K562 (cell line): ENCODE results near the gene COMP. TPM values are rescaled to one million over a fixed set of nuclear protein-coding genes. Genes with fewer than 3 reads are reported as not detected.

Experiments used
- ARID1B ChIP-seq: fragments of 450-650 bp; IDR thresholded peaks from 2 replicates; pipeline ENCODE4 v1.6.1; 2016; ENCODE audit warnings: antibody characterized with exemption, mild to moderate bottlenecking, inconsistent platforms
- ESRRB ChIP-seq: fragments of 250-450 bp; sonication (Bioruptor Pico); IDR thresholded peaks from 2 replicates; pipeline ENCODE4 v1.5.0; 2020; ENCODE audit warnings: mild to moderate bottlenecking, moderate library complexity, borderline replicate concordance
- FOXK2 ChIP-seq, 2 experiments: fragments of 450-650 bp; IDR thresholded peaks in 1 of 2; conservative IDR thresholded peaks in 1 of 2; 2 replicates each; pipeline ENCODE4 v1.6.1; 2016; ENCODE audit warnings: low read depth in 2 of 2, mild to moderate bottlenecking in 1 of 2
- HNRNPH1 ChIP-seq: fragments of 200-400 bp; formaldehyde crosslinking; optimal IDR thresholded peaks from 2 replicates; pipeline ENCODE3; 2017; ENCODE audit warnings: low read depth, mild to moderate bottlenecking, low read length, moderate library complexity
- KDM2B ChIP-seq: fragments of 250-450 bp; sonication (Bioruptor Pico); IDR thresholded peaks from 2 replicates; pipeline ENCODE4 v1.8.0; 2021; ENCODE audit warnings: mild to moderate bottlenecking, moderate library complexity
- LCOR ChIP-seq: sonication (generic); formaldehyde crosslinking; IDR thresholded peaks from 2 replicates; pipeline ENCODE4 v1.8.0; 2022; ENCODE audit warnings: mild to moderate bottlenecking, missing genetic modification reagents
- MTF1 ChIP-seq: fragments of 250-450 bp; sonication (Bioruptor Pico); IDR thresholded peaks from 2 replicates; pipeline ENCODE4 v1.9.0; 2021; ENCODE audit warnings: moderate library complexity, mild to moderate bottlenecking, inconsistent platforms, borderline replicate concordance
- MYBL2 ChIP-seq, 2 experiments: fragments of 450-650 bp in 1 of 2; sonication (generic) in 1 of 2; formaldehyde crosslinking in 1 of 2; IDR thresholded peaks; 2 replicates each; pipeline versions ENCODE4 v1.6.1 to v1.8.1; 2017 to 2022; ENCODE audit warnings: borderline replicate concordance in 1 of 2, inconsistent platforms in 1 of 2, low read depth in 1 of 2, mild to moderate bottlenecking in 1 of 2, missing genetic modification reagents in 1 of 2, moderate library complexity in 1 of 2
- SAFB2 ChIP-seq: fragments of 200-400 bp; formaldehyde crosslinking; IDR thresholded peaks from 2 replicates; pipeline ENCODE4 v1.6.1; 2018; ENCODE audit warnings: borderline replicate concordance, low read length, low read depth, moderate library complexity; ENCODE audit not compliant: severe bottlenecking
- SIRT6 ChIP-seq: IDR thresholded peaks from one replicate; pipeline ENCODE4 v1.6.1; 2012; ENCODE audit warnings: low read depth, mild to moderate bottlenecking, control low read depth, inconsistent platforms, low read length, moderate library complexity
- SMAD2 ChIP-seq: fragments of 150-350 bp; IDR thresholded peaks from 2 replicates; pipeline ENCODE4 v1.6.1; 2014; ENCODE audit warnings: low read depth, mild to moderate bottlenecking, low read length
- STAT5A ChIP-seq: IDR thresholded peaks from 2 replicates; pipeline ENCODE4 v1.6.1; 2012; ENCODE audit warnings: low read length, inconsistent platforms, borderline replicate concordance
- SUPT5H ChIP-seq: fragments of 450-650 bp; IDR thresholded peaks from 2 replicates; pipeline ENCODE4 v1.6.1; 2016
- YBX1 ChIP-seq: fragments of 450-650 bp; IDR thresholded peaks from 2 replicates; pipeline ENCODE4 v1.7.1; 2016; ENCODE audit warnings: mild to moderate bottlenecking
- ZNF197 ChIP-seq: fragments of 200-800 bp; sonication (Bioruptor generic); IDR thresholded peaks from 2 replicates; pipeline ENCODE4 v1.6.1; 2016; ENCODE audit warnings: low read depth, missing genetic modification characterization, missing compliant biosample characterization
- ZNF224 ChIP-seq: sonication (generic); formaldehyde crosslinking; IDR thresholded peaks from 2 replicates; pipeline ENCODE4 v1.8.0; 2022; ENCODE audit warnings: mild to moderate bottlenecking, missing genetic modification reagents
- ZNF76 ChIP-seq: fragments of 250-450 bp; sonication (Bioruptor Pico); IDR thresholded peaks from 2 replicates; pipeline ENCODE4 v1.4.0; 2020; ENCODE audit warnings: mild to moderate bottlenecking, moderate library complexity, borderline replicate concordance
- ZNF77 ChIP-seq: fragments of 250-450 bp; sonication (Bioruptor Pico); IDR thresholded peaks from 2 replicates; pipeline ENCODE4 v1.5.0; 2020
- polyA plus RNA-seq, 8 experiments: library from polyadenylated mRNA; depleted of rRNA in 4 of 8; stranded (reverse) in 5 of 8; unstranded in 3 of 8; fragments of >200 nt; fragmentation: Nextera tagmentation in 2 of 8; fragmentation: Illumina TruSeq in 1 of 8; extraction: Ambion mirVana in 2 of 8; extraction: Trizol in 1 of 8; gene quantifications; 2 replicates each; pipeline versions ENCODE4 v1.2.1 to v1.2.3, GENCODE V29; 2011 to 2014; ENCODE audit warnings: inconsistent platforms in 1 of 8, missing spikeins in 1 of 8
- total RNA-seq, 7 experiments: library from RNA; depleted of rRNA in 6 of 7; stranded (reverse); fragments of >200 nt in 6 of 7; fragmentation: Illumina TruSeq in 2 of 7; extraction: Trizol in 2 of 7; gene quantifications; 2 replicates each; pipeline versions ENCODE4 v1.2.1 to v1.2.3, GENCODE V29; 2011 to 2021; ENCODE audit warnings: low replicate concordance in 1 of 7
- TF ChIP-seq, protein P1 (sequence below): fragments of 250-450 bp; sonication (Bioruptor Pico); IDR thresholded peaks from 2 replicates; pipeline ENCODE4 v1.8.0; 2022; ENCODE audit warnings: inconsistent platforms, mild to moderate bottlenecking, moderate library complexity, borderline replicate concordance
- TF ChIP-seq, protein P2 (sequence below): sonication (generic); formaldehyde crosslinking; IDR thresholded peaks from 2 replicates; pipeline ENCODE4 v1.8.0; 2023; ENCODE audit warnings: mild to moderate bottlenecking, missing genetic modification reagents
- TF ChIP-seq, protein P3 (sequence below): fragments of 450-650 bp; conservative IDR thresholded peaks from 2 replicates; pipeline ENCODE4 v1.6.1; 2016; ENCODE audit warnings: missing genetic modification characterization, low read depth, mild to moderate bottlenecking, missing compliant biosample characterization, moderate library complexity
- TF ChIP-seq, protein P4 (sequence below): fragments of 250-450 bp; sonication (Bioruptor Pico); IDR thresholded peaks from 2 replicates; pipeline ENCODE4 v1.4.0; 2020; ENCODE audit warnings: mild to moderate bottlenecking

The COMP gene
- total and polyA plus RNA-seq, 9 of the 15 experiments (the other 6 are each of a cell fraction or from before 2014, with no cell fraction given), result 0.07 TPM; not detected in 8

DNA sequence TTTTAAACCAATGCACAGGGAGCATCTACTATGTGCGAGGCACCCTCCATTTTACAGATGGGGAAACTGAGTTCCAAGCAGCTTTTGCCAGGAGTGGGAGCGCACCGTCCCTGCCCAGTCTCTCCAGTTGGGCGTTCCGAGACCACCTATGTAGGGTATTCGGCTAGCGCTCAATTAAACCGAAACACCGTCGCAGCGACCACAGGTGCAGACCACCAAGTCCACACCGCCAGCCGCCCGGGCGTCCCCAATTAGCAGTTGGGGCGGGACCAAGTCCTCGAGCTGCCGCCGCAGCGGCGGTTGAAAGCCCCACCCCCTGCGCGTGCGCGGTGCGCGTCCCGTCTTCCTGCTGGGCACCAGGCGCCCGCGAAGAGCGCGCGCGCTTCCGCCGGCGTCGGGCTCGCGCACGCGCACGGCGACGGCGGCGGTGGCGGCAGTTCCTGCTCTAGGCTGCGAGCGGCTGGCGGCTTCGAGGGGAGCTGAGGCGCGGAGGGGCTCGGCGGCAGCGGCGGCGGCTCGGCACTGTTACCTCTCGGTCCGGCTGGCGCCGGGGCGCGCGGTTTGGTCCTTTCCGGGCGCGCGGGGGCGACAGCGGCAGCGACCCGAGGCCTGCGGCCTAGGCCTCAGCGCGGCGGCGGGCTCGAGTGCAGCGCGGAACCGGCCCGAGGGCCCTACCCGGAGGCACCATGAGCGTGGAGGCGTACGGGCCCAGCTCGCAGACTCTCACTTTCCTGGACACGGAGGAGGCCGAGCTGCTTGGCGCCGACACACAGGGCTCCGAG lies 40.6 kb upstream of the COMP start, which contains the start of gene UPF1 (continued):
- TF ChIP-seq, protein P1, sequence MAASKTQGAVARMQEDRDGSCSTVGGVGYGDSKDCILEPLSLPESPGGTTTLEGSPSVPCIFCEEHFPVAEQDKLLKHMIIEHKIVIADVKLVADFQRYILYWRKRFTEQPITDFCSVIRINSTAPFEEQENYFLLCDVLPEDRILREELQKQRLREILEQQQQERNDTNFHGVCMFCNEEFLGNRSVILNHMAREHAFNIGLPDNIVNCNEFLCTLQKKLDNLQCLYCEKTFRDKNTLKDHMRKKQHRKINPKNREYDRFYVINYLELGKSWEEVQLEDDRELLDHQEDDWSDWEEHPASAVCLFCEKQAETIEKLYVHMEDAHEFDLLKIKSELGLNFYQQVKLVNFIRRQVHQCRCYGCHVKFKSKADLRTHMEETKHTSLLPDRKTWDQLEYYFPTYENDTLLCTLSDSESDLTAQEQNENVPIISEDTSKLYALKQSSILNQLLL (CRISPR knock-in tag), result no peak
- no peak for TF ChIP-seq STAT5A
- no peak for TF ChIP-seq MYBL2 (IDR thresholded peaks at IDR 0.05; ENCODE audit: low read depth)
- no peak for TF ChIP-seq MYBL2 (CRISPR knock-in tag; IDR thresholded peaks at IDR 0.05; ENCODE audit: borderline replicate concordance)
- TF ChIP-seq ESRRB (CRISPR knock-in tag), result no peak
- TF ChIP-seq, protein P2, sequence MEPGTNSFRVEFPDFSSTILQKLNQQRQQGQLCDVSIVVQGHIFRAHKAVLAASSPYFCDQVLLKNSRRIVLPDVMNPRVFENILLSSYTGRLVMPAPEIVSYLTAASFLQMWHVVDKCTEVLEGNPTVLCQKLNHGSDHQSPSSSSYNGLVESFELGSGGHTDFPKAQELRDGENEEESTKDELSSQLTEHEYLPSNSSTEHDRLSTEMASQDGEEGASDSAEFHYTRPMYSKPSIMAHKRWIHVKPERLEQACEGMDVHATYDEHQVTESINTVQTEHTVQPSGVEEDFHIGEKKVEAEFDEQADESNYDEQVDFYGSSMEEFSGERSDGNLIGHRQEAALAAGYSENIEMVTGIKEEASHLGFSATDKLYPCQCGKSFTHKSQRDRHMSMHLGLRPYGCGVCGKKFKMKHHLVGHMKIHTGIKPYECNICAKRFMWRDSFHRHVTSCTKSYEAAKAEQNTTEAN (CRISPR knock-in tag), result no peak
- TF ChIP-seq FOXK2 (conservative IDR thresholded peaks at IDR 0.05 in 1 of 2, IDR thresholded peaks at IDR 0.05 in 1 of 2; ENCODE audit: low read depth in 2 of 2), result no peak
- TF ChIP-seq ZNF77, result no peak
- no peak for TF ChIP-seq SAFB2
- no peak for TF ChIP-seq ZNF224 (CRISPR knock-in tag)
- TF ChIP-seq KDM2B (CRISPR knock-in tag), result no peak
- TF ChIP-seq, protein P3, sequence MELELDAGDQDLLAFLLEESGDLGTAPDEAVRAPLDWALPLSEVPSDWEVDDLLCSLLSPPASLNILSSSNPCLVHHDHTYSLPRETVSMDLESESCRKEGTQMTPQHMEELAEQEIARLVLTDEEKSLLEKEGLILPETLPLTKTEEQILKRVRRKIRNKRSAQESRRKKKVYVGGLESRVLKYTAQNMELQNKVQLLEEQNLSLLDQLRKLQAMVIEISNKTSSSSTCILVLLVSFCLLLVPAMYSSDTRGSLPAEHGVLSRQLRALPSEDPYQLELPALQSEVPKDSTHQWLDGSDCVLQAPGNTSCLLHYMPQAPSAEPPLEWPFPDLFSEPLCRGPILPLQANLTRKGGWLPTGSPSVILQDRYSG (tag), result no peak
- no peak for TF ChIP-seq HNRNPH1
- TF ChIP-seq MTF1, result no peak
- no peak for TF ChIP-seq SIRT6
- peak; percentile 69 for TF ChIP-seq SUPT5H
- TF ChIP-seq, protein P4, sequence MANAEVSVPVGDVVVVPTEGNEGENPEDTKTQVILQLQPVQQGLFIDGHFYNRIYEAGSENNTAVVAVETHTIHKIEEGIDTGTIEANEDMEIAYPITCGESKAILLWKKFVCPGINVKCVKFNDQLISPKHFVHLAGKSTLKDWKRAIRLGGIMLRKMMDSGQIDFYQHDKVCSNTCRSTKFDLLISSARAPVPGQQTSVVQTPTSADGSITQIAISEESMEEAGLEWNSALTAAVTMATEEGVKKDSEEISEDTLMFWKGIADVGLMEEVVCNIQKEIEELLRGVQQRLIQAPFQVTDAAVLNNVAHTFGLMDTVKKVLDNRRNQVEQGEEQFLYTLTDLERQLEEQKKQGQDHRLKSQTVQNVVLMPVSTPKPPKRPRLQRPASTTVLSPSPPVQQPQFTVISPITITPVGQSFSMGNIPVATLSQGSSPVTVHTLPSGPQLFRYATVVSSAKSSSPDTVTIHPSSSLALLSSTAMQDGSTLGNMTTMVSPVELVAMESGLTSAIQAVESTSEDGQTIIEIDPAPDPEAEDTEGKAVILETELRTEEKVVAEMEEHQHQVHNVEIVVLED (CRISPR knock-in tag), result peak; percentile 98
- peak; percentile 54; the same call in 1 of the 2 replicates for TF ChIP-seq ZNF76
- TF ChIP-seq ZNF197 (CRISPR knock-in tag), result peak; percentile 89; the same call in 1 of the 2 replicates
- no peak for TF ChIP-seq SMAD2
- no peak for TF ChIP-seq YBX1
- no peak for TF ChIP-seq ARID1B
- no peak for TF ChIP-seq LCOR (CRISPR knock-in tag)
